ENCODE data around the gene LRRIQ3.

DNA sequence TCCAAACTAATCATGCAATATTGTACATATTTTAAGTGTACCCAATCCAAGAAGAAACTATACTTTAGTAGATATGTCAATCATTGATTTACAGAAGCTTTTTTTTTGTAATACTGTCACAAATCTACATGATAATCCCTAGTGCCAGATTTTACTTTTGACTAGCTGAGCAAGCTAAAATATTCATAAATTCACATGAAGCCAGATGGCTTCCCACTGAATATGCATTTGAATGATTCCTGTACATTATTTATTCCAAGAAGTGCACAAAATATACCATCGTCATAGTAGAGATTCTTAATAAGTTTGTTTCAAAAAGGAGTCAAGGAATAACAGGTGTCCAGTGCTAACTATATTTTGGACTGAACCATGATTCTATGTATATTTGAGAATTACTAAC, 17.3 kb upstream of the LRRIQ3 start:
- no peak for TF ChIP-seq RAD21 (IDR thresholded peaks at IDR 0.05; ENCODE audit: low read depth)
- no peak for TF ChIP-seq YY1 (IDR thresholded peaks at IDR 0.05; ENCODE audit: low read depth)
